HG02678 (cell line): ENCODE measurements around the gene P2RY2.

Source experiments
- ATAC-seq: cut with Tn5 transposase; IDR thresholded peaks from one replicate; pipeline ENCODE4 v1.9.1; 2021; ENCODE audit warnings: mild to moderate bottlenecking, moderate library complexity; ENCODE audit not compliant: unreplicated experiment

Gene P2RY2

DNA sequence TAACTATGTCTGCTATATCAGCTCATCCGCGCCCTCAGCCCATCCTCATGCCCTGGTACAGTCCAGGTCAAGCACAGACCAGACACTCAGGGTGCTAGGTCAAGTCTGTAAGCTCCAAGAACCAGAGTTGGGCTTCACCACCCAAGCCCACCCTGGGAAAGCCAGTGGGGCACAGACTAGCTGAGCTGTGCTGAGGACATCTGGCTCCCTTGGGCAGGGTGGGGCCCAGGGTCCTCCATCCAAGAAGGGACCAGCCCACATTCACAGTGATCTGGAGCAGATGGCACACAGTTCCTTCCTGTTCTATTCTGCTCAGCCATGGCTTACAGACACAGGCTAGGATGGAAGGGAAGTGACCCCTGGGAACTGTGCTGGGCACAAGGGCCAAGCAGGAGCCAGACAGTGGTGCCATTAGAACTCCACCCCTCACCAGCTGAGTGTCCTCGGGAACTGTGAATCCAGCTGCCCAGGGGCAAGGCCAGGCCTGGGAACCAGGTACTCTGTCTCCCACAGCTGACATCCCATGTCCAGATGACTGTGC, 63.2 kb downstream of the P2RY2 start:
- no peak for ATAC-seq

GRCh38 chr11:73281796-73282660, 63.9 kb downstream of the P2RY2 start:
- no peak for ATAC-seq

- ATAC-seq, result no peak
Measured at GRCh38 chr11:73283276-73284000, 65.4 kb downstream of the P2RY2 start.

GRCh38 chr11:73284106-73284505, 66.0 kb downstream of the P2RY2 start:
- no peak for ATAC-seq

- no peak for ATAC-seq
Measured at GRCh38 chr11:73285721-73286120, 67.6 kb downstream of the P2RY2 start.
